Kidney epithelial cell (primary cell): ENCODE results near the gene CSNK1G3. TPM values are rescaled to one million over a fixed set of nuclear protein-coding genes. Genes with fewer than 3 reads are reported as not detected.

Experiments
- DNase-seq: peaks from one replicate; pipeline ENCODE4 v3.0.0-alpha.2; 2010; ENCODE audit warnings: low read depth
- H3K27me3 ChIP-seq: 2 replicates; pipeline ENCODE4 v1.6.0; 2011; ENCODE audit warnings: low read length; ENCODE audit not compliant: control insufficient read depth, insufficient read depth
- H3K36me3 ChIP-seq: 2 replicates; pipeline ENCODE4 v1.5.1; 2011; ENCODE audit warnings: low read length; ENCODE audit not compliant: control insufficient read depth, insufficient read depth
- H3K4me3 ChIP-seq: 2 replicates; pipeline ENCODE4 v1.5.1; 2011; ENCODE audit warnings: low read depth, mild to moderate bottlenecking, control low read depth, low read length
- total RNA-seq: library from RNA; depleted of rRNA; stranded (reverse); fragments of >200 nt; gene quantifications from 2 replicates; pipeline ENCODE4 v1.2.3, GENCODE V29; 2015
- TF ChIP-seq, protein P1 (sequence below): IDR thresholded peaks from 2 replicates; pipeline ENCODE4 v1.5.1; 2011; ENCODE audit warnings: mild to moderate bottlenecking, moderate library complexity, low read length, control low read depth, inconsistent platforms; ENCODE audit not compliant: insufficient read depth, poor library complexity, severe bottlenecking

Gene CSNK1G3
- total RNA-seq, 1 donor from 2014 or later: 65.9 TPM

DNA sequence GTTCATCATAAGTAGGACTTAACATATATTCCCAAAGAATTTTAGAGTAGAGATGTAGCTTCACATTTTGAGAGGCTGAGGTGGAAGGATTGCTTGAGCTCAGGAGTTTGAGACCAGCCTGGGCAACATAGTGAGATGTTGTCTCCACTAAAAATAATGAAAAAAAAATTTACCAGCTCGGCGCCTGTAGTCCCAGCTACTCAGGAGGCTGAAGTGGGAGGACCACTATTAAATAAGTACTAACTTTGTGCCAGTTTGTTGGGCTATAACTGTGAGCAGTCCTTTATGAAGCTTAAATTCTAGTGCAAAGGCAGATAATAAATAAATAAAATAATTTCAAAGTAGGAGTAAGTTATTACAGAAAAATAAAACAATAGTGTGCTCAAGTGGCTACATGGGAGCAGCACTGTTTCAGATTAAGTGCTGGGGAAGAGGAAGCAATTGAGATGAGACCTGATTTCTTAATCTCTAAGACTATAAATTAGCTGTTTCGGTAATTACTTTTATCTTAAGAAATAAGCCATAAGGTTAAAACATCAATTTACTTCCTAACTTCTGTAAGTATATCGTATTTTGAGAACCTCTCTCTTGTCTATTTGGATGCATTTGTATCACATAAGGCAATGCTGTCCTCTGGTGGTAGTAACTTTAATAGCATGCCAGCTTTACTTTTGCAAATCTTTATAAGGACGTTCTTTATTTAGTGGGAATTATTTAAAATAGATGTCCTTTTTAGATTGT lies 98.9 kb downstream of the CSNK1G3 start:
- TF ChIP-seq, protein P1, sequence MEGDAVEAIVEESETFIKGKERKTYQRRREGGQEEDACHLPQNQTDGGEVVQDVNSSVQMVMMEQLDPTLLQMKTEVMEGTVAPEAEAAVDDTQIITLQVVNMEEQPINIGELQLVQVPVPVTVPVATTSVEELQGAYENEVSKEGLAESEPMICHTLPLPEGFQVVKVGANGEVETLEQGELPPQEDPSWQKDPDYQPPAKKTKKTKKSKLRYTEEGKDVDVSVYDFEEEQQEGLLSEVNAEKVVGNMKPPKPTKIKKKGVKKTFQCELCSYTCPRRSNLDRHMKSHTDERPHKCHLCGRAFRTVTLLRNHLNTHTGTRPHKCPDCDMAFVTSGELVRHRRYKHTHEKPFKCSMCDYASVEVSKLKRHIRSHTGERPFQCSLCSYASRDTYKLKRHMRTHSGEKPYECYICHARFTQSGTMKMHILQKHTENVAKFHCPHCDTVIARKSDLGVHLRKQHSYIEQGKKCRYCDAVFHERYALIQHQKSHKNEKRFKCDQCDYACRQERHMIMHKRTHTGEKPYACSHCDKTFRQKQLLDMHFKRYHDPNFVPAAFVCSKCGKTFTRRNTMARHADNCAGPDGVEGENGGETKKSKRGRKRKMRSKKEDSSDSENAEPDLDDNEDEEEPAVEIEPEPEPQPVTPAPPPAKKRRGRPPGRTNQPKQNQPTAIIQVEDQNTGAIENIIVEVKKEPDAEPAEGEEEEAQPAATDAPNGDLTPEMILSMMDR: peak; percentile 89
- peak; percentile 45 for DNase-seq
- Histone ChIP-seq H3K36me3 (no peaks in the 10 kb centered on the region), H3K27me3 (no peaks in the 10 kb centered on the region), H3K4me3 (no peak overlapping the region)

- DNase-seq: no peak
- Histone ChIP-seq H3K4me3 (no peak overlapping the region), H3K27me3 (no peaks in the 10 kb centered on the region), H3K36me3 (no peaks in the 10 kb centered on the region)
- TF ChIP-seq, protein P1: no peak
Observed at GRCh38 chr5:123611406-123611709, 99.4 kb downstream of the CSNK1G3 start.

GRCh38 chr5:123617561-123617960 lies 105.6 kb downstream of the CSNK1G3 start:
- TF ChIP-seq, protein P1: no peak
- DNase-seq: no peak
- Histone ChIP-seq H3K36me3 (no peaks in the 10 kb centered on the region), H3K4me3 (no peak overlapping the region), H3K27me3 (no peaks in the 10 kb centered on the region)

GRCh38 chr5:123626051-123626450 lies 114.1 kb downstream of the CSNK1G3 start:
- H3K36me3 ChIP-seq: no peaks in the 10 kb centered on the region
- no peaks in the 10 kb centered on the region for H3K27me3 ChIP-seq
- H3K4me3 ChIP-seq: no peak overlapping the region
- DNase-seq: no peak
- TF ChIP-seq, protein P1: no peak

- TF ChIP-seq, protein P1: no peak
Observed at GRCh38 chr5:123628860-123629544, 117.0 kb downstream of the CSNK1G3 start.

More at GRCh38 chr5:123628860-123629544, 117.0 kb downstream of the CSNK1G3 start:
- H3K36me3 ChIP-seq: no peaks in the 10 kb centered on the region
- H3K27me3 ChIP-seq: no peaks in the 10 kb centered on the region
- DNase-seq: no peak
- H3K4me3 ChIP-seq: no peak overlapping the region
